CD8-positive, alpha-beta memory T cell (primary cell): ENCODE results near the gene NEXMIF. TPM values are rescaled to one million over a fixed set of nuclear protein-coding genes. Genes with fewer than 3 reads are reported as not detected.
"Not testable (repeated sequence)": the region's sequence is repeated elsewhere in the genome, so short reads cannot be mapped to it uniquely, and the experiment has no call there.

ENCODE experiments used
- CTCF ChIA-PET: fragments of 350-600 bp; sonication (Branson Sonifier 250); formaldehyde crosslinking; loops from one replicate; lab custom pipeline; 2021; ENCODE audit warnings: antibody characterized with exemption; lab: Charles Lee
- POLR2A ChIA-PET: fragments of 350-600 bp; sonication (Branson Sonifier 250); formaldehyde crosslinking; loops from one replicate; lab custom pipeline; 2021; ENCODE audit warnings: antibody characterized with exemption; lab: Charles Lee
- DNase-seq, 5 donors: peaks; one replicate each; pipeline versions ENCODE4 v3.0.0 to v3.0.0-alpha.2; 2020 to 2022; ENCODE audit warnings: mixed read lengths in 1 of 5
- H3K27ac ChIP-seq: one replicate; pipeline ENCODE4 v1.7.0; 2013; ENCODE audit warnings: low read depth, mild to moderate bottlenecking, low read length, moderate library complexity
- H3K27me3 ChIP-seq: 2 replicates; pipeline ENCODE4 v1.7.0; 2013; ENCODE audit warnings: low read length, mild to moderate bottlenecking; ENCODE audit not compliant: insufficient read depth, poor library complexity, severe bottlenecking
- H3K36me3 ChIP-seq: 2 replicates; pipeline ENCODE4 v1.7.0; 2013; ENCODE audit warnings: mild to moderate bottlenecking, low read length, moderate library complexity; ENCODE audit not compliant: insufficient read depth
- H3K4me1 ChIP-seq: 2 replicates; pipeline ENCODE4 v1.7.0; 2013; ENCODE audit warnings: mild to moderate bottlenecking, low read length, moderate library complexity; ENCODE audit not compliant: insufficient read depth
- H3K4me3 ChIP-seq: 2 replicates; pipeline ENCODE4 v1.7.0; 2013; ENCODE audit warnings: mild to moderate bottlenecking, low read length
- H3K9me3 ChIP-seq: 2 replicates; pipeline ENCODE4 v1.7.0; 2013; ENCODE audit warnings: mild to moderate bottlenecking, low read length
- H3K27ac Mint-ChIP-seq, 8 donors: one replicate each; pipeline ENCODE4 v1.8.0; 2020 to 2021; ENCODE audit warnings: mixed read lengths in 8 of 8, mild to moderate bottlenecking in 6 of 8, inconsistent platforms in 3 of 8, moderate library complexity in 3 of 8
- H3K27me3 Mint-ChIP-seq, 2 donors: one replicate each; pipeline ENCODE4 v1.8.0; 2020 to 2021; ENCODE audit warnings: mixed read lengths in 2 of 2, mild to moderate bottlenecking in 1 of 2, moderate library complexity in 1 of 2
- H3K36me3 Mint-ChIP-seq, 3 donors: one replicate each; pipeline ENCODE4 v1.8.0; 2020 to 2021; ENCODE audit warnings: mixed read lengths in 3 of 3, inconsistent platforms in 1 of 3, mild to moderate bottlenecking in 1 of 3
- H3K4me1 Mint-ChIP-seq, 3 donors: one replicate each; pipeline ENCODE4 v1.8.0; 2020 to 2021; ENCODE audit warnings: mixed read lengths in 3 of 3, inconsistent platforms in 1 of 3, mild to moderate bottlenecking in 1 of 3
- H3K4me3 Mint-ChIP-seq, 7 donors: one replicate each; pipeline ENCODE4 v1.8.0; 2020 to 2021; ENCODE audit warnings: mixed read lengths in 7 of 7, mild to moderate bottlenecking in 6 of 7, moderate library complexity in 4 of 7, inconsistent platforms in 2 of 7
- H3K9me3 Mint-ChIP-seq, 5 donors: one replicate each; pipeline ENCODE4 v1.8.0; 2020 to 2022; ENCODE audit warnings: mixed read lengths in 5 of 5, mild to moderate bottlenecking in 3 of 5, moderate library complexity in 2 of 5, inconsistent platforms in 1 of 5
- polyA plus RNA-seq: library from polyadenylated mRNA; unstranded; fragments of 300-500 nt; fragmentation: Illumina TruSeq; gene quantifications from one replicate; pipeline ENCODE4 v1.2.3, GENCODE V29; 2021
- total RNA-seq, 2 experiments: library from RNA; stranded (reverse); gene quantifications; one replicate each; pipeline ENCODE4 v1.2.3, GENCODE V29; 2021

Gene NEXMIF
- total RNA-seq (under 1 TPM in 1 of 2 experiments, not detected in 1; 0.02 TPM), polyA plus RNA-seq (not detected)

- CTCF ChIA-PET, result no interaction called here
- peaks cover 34 to 41% of the 10 kb centered on the region in 2 donors for H3K27me3 Mint-ChIP-seq
- POLR2A ChIA-PET, result no interaction called here
Measured at GRCh38 chrX:74925225-74926088, at the start of gene NEXMIF. Gene NEXMIF, minus strand, starts transcription at chrX:74925452.

GRCh38 chrX:74961962-74962361 lies 36.7 kb upstream of the NEXMIF start:
- POLR2A ChIA-PET, H3K27me3 Mint-ChIP-seq, H3K4me3 ChIP-seq, H3K36me3 Mint-ChIP-seq, H3K9me3 ChIP-seq, H3K4me3 Mint-ChIP-seq, H3K4me1 Mint-ChIP-seq, DNase-seq, CTCF ChIA-PET, H3K27ac Mint-ChIP-seq, H3K9me3 Mint-ChIP-seq, H3K27ac ChIP-seq, H3K4me1 ChIP-seq, H3K36me3 ChIP-seq, H3K27me3 ChIP-seq: not testable (repeated sequence)

More at GRCh38 chrX:74925225-74926088, at the start of gene NEXMIF:
- Histone ChIP-seq H3K4me3 (peak within 1 kb of the TSS; percentile 32), H3K27ac (no peak within 1 kb of the TSS), H3K9me3 (no peaks in the 10 kb centered on the region), H3K36me3 (no peaks in the 10 kb centered on the region), H3K4me1 (no peaks in the 10 kb centered on the region), H3K27me3 (no peaks in the 10 kb centered on the region)
- Mint-ChIP-seq H3K27ac (peak within 1 kb of the TSS in 2 of 8 donors; percentile 59 to 61), H3K9me3 (peaks cover 0 to 2% (median 0%) of the 10 kb centered on the region in 5 donors), H3K4me1 (peaks cover 6 to 12% (median 9%) of the 10 kb centered on the region in 3 donors), H3K36me3 (no peaks in the 10 kb centered on the region), H3K4me3 (peak within 1 kb of the TSS; percentile 59 to 82 (median 77))
- DNase-seq, result peak in 1 of 5 donors; percentile 44

GRCh38 chrX:74949717-74950116 lies 24.5 kb upstream of the NEXMIF start:
- Mint-ChIP-seq H3K27ac (no peak overlapping the region), H3K36me3 (no peaks in the 10 kb centered on the region), H3K4me1 (no peaks in the 10 kb centered on the region), H3K4me3 (no peak overlapping the region), H3K27me3 (peaks cover 0 to 4% of the 10 kb centered on the region in 2 donors), H3K9me3 (peaks cover 0 to 2% (median 0%) of the 10 kb centered on the region in 5 donors)
- Histone ChIP-seq H3K27me3 (no peaks in the 10 kb centered on the region), H3K36me3 (no peaks in the 10 kb centered on the region), H3K4me3 (no peak overlapping the region), H3K4me1 (no peaks in the 10 kb centered on the region), H3K27ac (no peak overlapping the region), H3K9me3 (no peaks in the 10 kb centered on the region)
- CTCF ChIA-PET, result no interaction called here
- POLR2A ChIA-PET, result no interaction called here
- no peak for DNase-seq

- Histone ChIP-seq H3K4me3 (no peak overlapping the region), H3K9me3 (no peaks in the 10 kb centered on the region), H3K27ac (no peak overlapping the region), H3K36me3 (no peaks in the 10 kb centered on the region), H3K4me1 (no peaks in the 10 kb centered on the region), H3K27me3 (no peaks in the 10 kb centered on the region)
- Mint-ChIP-seq H3K27me3 (peaks cover 0 to 8% of the 10 kb centered on the region in 2 donors), H3K9me3 (peaks cover 0 to 6% (median 4%) of the 10 kb centered on the region in 5 donors), H3K36me3 (no peaks in the 10 kb centered on the region), H3K4me1 (no peaks in the 10 kb centered on the region), H3K27ac (no peak overlapping the region), H3K4me3 (no peak overlapping the region)
- peak in 1 of 5 donors; percentile 35 for DNase-seq
- POLR2A ChIA-PET, result no interaction called here
- CTCF ChIA-PET, result no interaction called here
Measured at GRCh38 chrX:74940414-74940813, 15.2 kb upstream of the NEXMIF start.

DNA sequence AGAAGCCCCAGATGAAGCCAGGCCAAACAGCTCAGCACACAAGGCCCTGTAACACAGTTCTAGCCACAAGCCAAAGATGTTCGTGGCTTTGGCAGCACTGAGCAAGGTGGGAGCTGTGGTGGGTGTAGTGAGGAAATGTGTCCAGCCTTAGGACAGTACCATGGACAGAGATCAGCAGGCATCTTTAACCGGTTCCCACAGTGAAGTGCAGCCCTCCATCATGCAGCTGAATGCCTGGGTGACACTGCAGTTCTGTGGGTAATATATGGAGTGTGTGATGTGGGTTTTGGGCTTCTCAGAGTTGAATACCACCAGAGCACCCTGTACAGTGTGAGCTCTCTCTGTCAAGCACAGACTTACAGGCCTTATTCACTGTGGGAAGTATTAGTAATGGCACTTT lies 6.0 kb upstream of the NEXMIF start:
- Mint-ChIP-seq H3K27me3 (peaks cover 16 to 30% of the 10 kb centered on the region in 2 donors), H3K9me3 (peaks cover 0 to 2% (median 0%) of the 10 kb centered on the region in 5 donors), H3K27ac (no peak overlapping the region), H3K36me3 (no peaks in the 10 kb centered on the region), H3K4me1 (peaks cover 0 to 2% (median 0%) of the 10 kb centered on the region in 3 donors), H3K4me3 (no peak overlapping the region)
- Histone ChIP-seq H3K27ac (no peak overlapping the region), H3K4me1 (no peaks in the 10 kb centered on the region), H3K36me3 (no peaks in the 10 kb centered on the region), H3K27me3 (no peaks in the 10 kb centered on the region), H3K9me3 (no peaks in the 10 kb centered on the region), H3K4me3 (no peak overlapping the region)
- no peak for DNase-seq
- POLR2A ChIA-PET, result no interaction called here
- CTCF ChIA-PET, result no interaction called here

DNA sequence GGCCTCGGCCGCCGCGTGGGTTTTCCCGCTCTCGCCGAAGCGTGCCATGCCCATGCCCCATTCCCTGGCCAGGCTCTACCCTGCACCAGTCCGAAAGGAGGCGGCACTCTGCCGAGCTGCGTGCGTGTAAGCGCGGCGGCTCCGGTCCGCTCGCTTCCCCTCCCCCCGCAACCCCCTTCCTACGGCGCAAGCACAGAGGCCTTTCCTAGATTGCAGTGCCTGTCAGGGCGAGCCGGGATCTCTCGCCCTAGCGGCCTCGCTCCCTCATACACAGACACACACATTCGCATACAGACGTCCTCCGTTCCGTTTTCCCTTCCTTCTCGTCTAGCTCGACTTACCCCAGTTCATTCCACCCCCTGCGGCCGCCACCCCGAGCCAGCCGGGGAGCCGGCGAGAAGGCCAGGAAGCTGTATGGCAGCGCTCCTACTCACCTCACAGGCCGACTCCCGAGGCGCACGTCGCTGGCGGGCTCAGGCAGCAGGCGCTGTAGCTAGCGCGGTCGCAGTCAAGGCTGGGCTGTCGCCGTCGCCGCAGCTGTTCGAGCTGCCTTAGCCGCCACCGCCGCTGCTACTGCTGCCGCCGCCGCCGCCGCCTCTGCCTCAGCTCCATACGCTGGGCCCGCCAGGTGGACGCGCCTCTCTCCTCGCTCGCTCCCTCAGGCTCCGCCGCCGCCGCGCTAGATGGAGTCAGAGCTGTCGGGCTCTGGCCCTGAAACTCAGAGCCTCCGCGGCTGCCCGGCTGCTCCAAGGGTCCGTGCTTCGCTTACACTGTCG lies 615 bp downstream of the NEXMIF start:
- ChIA-PET POLR2A (no interaction called here), CTCF (no interaction called here)
- peak overlapping the region; percentile 32 for H3K4me3 ChIP-seq
- Mint-ChIP-seq H3K9me3 (peaks cover 0 to 2% (median 0%) of the 10 kb centered on the region in 5 donors), H3K27me3 (peaks cover 31 to 41% of the 10 kb centered on the region in 2 donors), H3K4me3 (peak overlapping the region; percentile 59 to 82 (median 77)), H3K27ac (peak overlapping the region in 2 of 8 donors; percentile 59 to 61), H3K36me3 (no peaks in the 10 kb centered on the region), H3K4me1 (peaks cover 6 to 12% (median 9%) of the 10 kb centered on the region in 3 donors)
- no peak overlapping the region for H3K27ac ChIP-seq
- no peaks in the 10 kb centered on the region for H3K4me1 ChIP-seq
- H3K27me3 ChIP-seq, result no peaks in the 10 kb centered on the region
- no peaks in the 10 kb centered on the region for H3K9me3 ChIP-seq
- H3K36me3 ChIP-seq, result no peaks in the 10 kb centered on the region
- peak in 1 of 5 donors; percentile 45 for DNase-seq

DNA sequence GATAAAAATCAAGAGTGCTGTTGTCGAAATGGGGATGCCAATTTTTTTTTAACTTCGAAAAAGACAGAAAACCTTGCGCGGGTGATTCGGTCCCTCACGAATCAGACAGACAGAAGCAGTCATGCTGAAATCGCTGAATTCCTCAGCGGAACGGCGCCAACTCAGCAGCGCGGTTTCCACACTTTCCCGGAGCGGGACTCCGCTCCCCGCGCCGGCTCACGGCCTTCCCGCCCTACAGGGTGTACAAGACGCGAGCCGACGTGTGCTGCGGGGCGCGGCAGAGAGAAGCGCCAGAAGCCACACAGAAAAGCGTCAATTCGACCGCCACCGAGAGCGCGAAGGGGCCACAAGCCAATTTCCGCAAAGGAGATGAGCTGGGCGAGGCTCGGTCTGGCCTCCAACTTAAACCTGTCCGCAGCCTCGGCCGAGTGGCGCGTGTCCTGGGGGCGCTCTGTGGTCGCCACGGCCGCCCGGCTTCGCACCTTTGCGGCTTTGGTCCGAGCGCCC lies 1.3 kb downstream of the NEXMIF start:
- Histone ChIP-seq H3K4me1 (no peaks in the 10 kb centered on the region), H3K9me3 (no peaks in the 10 kb centered on the region), H3K27ac (no peak overlapping the region), H3K36me3 (no peaks in the 10 kb centered on the region), H3K4me3 (peak overlapping the region; percentile 32), H3K27me3 (no peaks in the 10 kb centered on the region)
- Mint-ChIP-seq H3K9me3 (peaks cover 0 to 2% (median 0%) of the 10 kb centered on the region in 5 donors), H3K27me3 (peaks cover 31 to 37% of the 10 kb centered on the region in 2 donors), H3K27ac (no peak overlapping the region), H3K4me1 (peaks cover 6 to 12% (median 9%) of the 10 kb centered on the region in 3 donors), H3K36me3 (no peaks in the 10 kb centered on the region), H3K4me3 (peak overlapping the region in 6 of 7 donors; percentile 33 to 75 (median 56))
- ChIA-PET POLR2A (no interaction called here), CTCF (no interaction called here)
- DNase-seq, result peak in 1 of 5 donors; percentile 13
